ENCODE data around the gene CSTPP1. TPM values are rescaled to one million over a fixed set of nuclear protein-coding genes. Genes with fewer than 3 reads are reported as not detected.

CSTPP1 gene
- total and polyA plus RNA-seq, 2 donors (not counting 3 experiments of a cell fraction or from before 2014, with no cell fraction given), result 25.9 to 38.2 TPM

DNA sequence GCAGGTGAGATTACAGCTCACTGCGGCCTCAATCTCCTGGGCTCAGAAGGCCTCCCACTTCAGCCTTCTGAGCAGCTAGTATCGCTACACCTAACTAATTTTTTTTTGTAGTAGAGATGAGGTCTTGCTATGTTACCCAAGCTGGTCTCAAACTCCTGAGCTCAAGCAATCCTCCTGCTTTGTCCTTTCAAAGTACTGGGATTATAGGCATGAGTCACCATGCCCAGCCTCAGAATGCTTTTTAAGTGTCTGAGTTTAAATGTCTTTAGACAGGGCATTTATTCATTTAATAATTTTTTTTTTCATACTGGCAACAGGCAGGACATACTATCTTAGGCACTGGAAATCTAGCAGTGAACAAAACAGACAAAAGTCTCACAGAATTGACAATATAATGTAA lies 45.9 kb upstream of the CSTPP1 start:
- Histone ChIP-seq H2AFZ (ENCODE audit: low read depth, low read length) (no peak overlapping the region), H3K79me2 (ENCODE audit: control insufficient read depth, insufficient read depth, low read length) (no peaks in the 10 kb centered on the region), H3K27me3 (ENCODE audit: control insufficient read depth in 2 of 2, insufficient read depth in 2 of 2, low read length in 2 of 2) (no peaks in the 10 kb centered on the region), H3K4me3 (replicated peaks in 1 of 3; ENCODE audit: insufficient read depth in 1 of 3, low read depth in 1 of 3, low read length in 3 of 3) (no peak overlapping the region), H4K20me1 (replicated peaks; ENCODE audit: control insufficient read depth, extremely low read depth, insufficient read depth, low read length) (no peaks in the 10 kb centered on the region), H3K27ac (ENCODE audit: insufficient read depth, low read depth, low read length) (no peak overlapping the region), H3K9me3 (replicated peaks; ENCODE audit: control insufficient read depth, insufficient read depth, low read length) (no peaks in the 10 kb centered on the region), H3K4me1 (ENCODE audit: control insufficient read depth, extremely low read depth, insufficient read depth, low read length) (no peaks in the 10 kb centered on the region), H3K9me1 (replicated peaks; ENCODE audit: control insufficient read depth, extremely low read depth, insufficient read depth, low read length) (no peaks in the 10 kb centered on the region), H3K9ac (replicated peaks; ENCODE audit: extremely low read depth, insufficient read depth, low read length) (no peak overlapping the region), H3K4me2 (ENCODE audit: insufficient read depth, low read length) (no peak overlapping the region), H3K36me3 (ENCODE audit: control insufficient read depth in 2 of 2, extremely low read depth in 1 of 2, insufficient read depth in 2 of 2, low read length in 2 of 2) (no peaks in the 10 kb centered on the region)
- no peak for TF ChIP-seq JUN (IDR thresholded peaks at IDR 0.05; ENCODE audit: borderline replicate concordance, insufficient read depth, insufficient read length, low read depth)
- TF ChIP-seq, protein P1, sequence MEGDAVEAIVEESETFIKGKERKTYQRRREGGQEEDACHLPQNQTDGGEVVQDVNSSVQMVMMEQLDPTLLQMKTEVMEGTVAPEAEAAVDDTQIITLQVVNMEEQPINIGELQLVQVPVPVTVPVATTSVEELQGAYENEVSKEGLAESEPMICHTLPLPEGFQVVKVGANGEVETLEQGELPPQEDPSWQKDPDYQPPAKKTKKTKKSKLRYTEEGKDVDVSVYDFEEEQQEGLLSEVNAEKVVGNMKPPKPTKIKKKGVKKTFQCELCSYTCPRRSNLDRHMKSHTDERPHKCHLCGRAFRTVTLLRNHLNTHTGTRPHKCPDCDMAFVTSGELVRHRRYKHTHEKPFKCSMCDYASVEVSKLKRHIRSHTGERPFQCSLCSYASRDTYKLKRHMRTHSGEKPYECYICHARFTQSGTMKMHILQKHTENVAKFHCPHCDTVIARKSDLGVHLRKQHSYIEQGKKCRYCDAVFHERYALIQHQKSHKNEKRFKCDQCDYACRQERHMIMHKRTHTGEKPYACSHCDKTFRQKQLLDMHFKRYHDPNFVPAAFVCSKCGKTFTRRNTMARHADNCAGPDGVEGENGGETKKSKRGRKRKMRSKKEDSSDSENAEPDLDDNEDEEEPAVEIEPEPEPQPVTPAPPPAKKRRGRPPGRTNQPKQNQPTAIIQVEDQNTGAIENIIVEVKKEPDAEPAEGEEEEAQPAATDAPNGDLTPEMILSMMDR (IDR thresholded peaks at IDR 0.05; ENCODE audit: extremely low read depth in 1 of 2, insufficient read depth in 1 of 2, low read depth in 1 of 2, low read length in 2 of 2), result no peak
- no peak for TF ChIP-seq EZH2 (IDR thresholded peaks at IDR 0.05; ENCODE audit: borderline replicate concordance, low read depth, low read length, severe bottlenecking)
- TF ChIP-seq MYC (IDR thresholded peaks at IDR 0.05; ENCODE audit: low read depth, low read length), result no peak
- TF ChIP-seq, protein P2, sequence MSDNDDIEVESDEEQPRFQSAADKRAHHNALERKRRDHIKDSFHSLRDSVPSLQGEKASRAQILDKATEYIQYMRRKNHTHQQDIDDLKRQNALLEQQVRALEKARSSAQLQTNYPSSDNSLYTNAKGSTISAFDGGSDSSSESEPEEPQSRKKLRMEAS (IDR thresholded peaks at IDR 0.05; ENCODE audit: insufficient read depth, insufficient read length), result no peak
- TF ChIP-seq FOS (IDR thresholded peaks at IDR 0.05; ENCODE audit: borderline replicate concordance, insufficient read depth, low read length), result no peak
- no peak for TF ChIP-seq GATA2 (IDR thresholded peaks at IDR 0.05; ENCODE audit: insufficient read depth, insufficient read length, low read depth, low read length)
- TF ChIP-seq POLR2A (IDR thresholded peaks at IDR 0.05; ENCODE audit: low read depth, low read length), result no peak
- no peak for TF ChIP-seq POLR2AphosphoS5 (IDR thresholded peaks at IDR 0.05; ENCODE audit: insufficient read depth, low read depth, low read length)
- intact Hi-C loops (cut with micrococcal nuclease) (no loop called here), dilution Hi-C loops (cut with MboI; ENCODE audit: extremely low pct_ligation_motif_present, low sequenced_read_pairs) (no loop called here)
- no peak for DNase-seq (ENCODE audit: low read depth, low spot score)
- ChIA-PET CTCF (interaction anchor here (0.9 to 7.4 kb wide), 3 partner anchors 26 to 270 kb away, joined by 3 to 120 read pairs (median 7); no protein-coding TSS in a partner anchor), POLR2A (no interaction called here)
- no peak for FAIRE-seq
- no TSS peak for BruUV-seq (replicated peaks)

Data from endothelial cell of umbilical vein (primary cell).